GM12874 (cell line): Measurements from ENCODE around the gene PDE8B.

Experiments
- TF ChIP-seq, protein P1 (sequence below): IDR thresholded peaks from 2 replicates; pipeline ENCODE4 v1.5.1; 2011; ENCODE audit warnings: low read depth, mild to moderate bottlenecking, control low read depth, low read length, moderate library complexity; ENCODE audit not compliant: insufficient read depth

PDE8B gene

GRCh38 chr5:77192441-77193050, 17.9 kb upstream of the PDE8B start:
- TF ChIP-seq, protein P1, sequence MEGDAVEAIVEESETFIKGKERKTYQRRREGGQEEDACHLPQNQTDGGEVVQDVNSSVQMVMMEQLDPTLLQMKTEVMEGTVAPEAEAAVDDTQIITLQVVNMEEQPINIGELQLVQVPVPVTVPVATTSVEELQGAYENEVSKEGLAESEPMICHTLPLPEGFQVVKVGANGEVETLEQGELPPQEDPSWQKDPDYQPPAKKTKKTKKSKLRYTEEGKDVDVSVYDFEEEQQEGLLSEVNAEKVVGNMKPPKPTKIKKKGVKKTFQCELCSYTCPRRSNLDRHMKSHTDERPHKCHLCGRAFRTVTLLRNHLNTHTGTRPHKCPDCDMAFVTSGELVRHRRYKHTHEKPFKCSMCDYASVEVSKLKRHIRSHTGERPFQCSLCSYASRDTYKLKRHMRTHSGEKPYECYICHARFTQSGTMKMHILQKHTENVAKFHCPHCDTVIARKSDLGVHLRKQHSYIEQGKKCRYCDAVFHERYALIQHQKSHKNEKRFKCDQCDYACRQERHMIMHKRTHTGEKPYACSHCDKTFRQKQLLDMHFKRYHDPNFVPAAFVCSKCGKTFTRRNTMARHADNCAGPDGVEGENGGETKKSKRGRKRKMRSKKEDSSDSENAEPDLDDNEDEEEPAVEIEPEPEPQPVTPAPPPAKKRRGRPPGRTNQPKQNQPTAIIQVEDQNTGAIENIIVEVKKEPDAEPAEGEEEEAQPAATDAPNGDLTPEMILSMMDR = no peak

DNA sequence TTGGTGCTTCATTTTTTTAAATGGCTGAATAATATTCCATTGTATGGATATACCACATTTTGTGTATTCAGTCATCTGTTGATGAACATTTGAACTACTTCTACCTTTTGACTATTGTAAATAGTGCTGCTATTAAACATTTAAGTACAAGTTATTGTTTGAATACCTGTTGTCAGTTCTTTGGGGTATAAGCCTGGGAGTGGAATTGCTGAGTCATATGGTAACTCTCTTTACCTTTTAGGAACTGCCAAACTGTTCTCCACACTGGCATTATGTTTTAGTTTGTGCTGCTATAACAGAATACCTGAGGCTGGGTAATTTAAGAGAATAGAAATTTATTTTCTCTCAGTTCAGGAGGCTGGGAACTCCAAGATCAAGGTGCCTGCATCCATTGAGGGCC, 15.7 kb upstream of the PDE8B start:
- TF ChIP-seq, protein P1 = no peak

GRCh38 chr5:77197840-77198554, 12.5 kb upstream of the PDE8B start:
- TF ChIP-seq, protein P1 = no peak

GRCh38 chr5:77200663-77201062, 9.8 kb upstream of the PDE8B start:
- TF ChIP-seq, protein P1 = no peak

DNA sequence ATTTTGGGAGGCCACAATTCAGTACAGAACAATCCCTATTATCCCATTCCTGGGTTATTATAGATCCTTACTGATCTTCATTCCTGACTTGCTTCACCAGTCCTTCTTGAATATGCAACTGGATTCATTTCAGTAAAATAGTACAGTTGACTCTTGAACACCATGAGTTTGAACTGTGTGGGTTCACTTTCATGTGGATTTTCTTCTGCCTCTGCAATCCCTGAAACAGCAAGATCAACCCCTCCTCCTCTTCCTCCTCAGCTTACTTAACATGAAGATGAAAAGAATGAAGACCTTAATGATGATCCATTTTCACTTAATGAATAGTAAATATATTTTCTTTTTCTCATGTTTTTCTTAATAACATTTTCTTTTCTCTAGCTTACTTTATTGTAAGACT, 8.3 kb upstream of the PDE8B start:
- TF ChIP-seq, protein P1 = no peak

- TF ChIP-seq, protein P1 = no peak
Measured at GRCh38 chr5:77204967-77205366, 5.5 kb upstream of the PDE8B start.

GRCh38 chr5:77208507-77209163, 1.8 kb upstream of the PDE8B start:
- TF ChIP-seq, protein P1 = no peak
